Neural cell (in vitro differentiated cells): ENCODE results near the gene TNC. TPM values are rescaled to one million over a fixed set of nuclear protein-coding genes. Genes with fewer than 3 reads are reported as not detected.

Experiments
- H2AFZ ChIP-seq: fragments of 200-600, 300-800 bp; sonication (generic), shearing (Covaris generic); 2 replicates; pipeline ENCODE4 v1.6.0; 2014; ENCODE audit warnings: low read depth, mild to moderate bottlenecking, antibody characterized with exemption, low read length, moderate library complexity
- H3F3A ChIP-seq: fragments of 200-600 bp; shearing (Covaris generic); 2 replicates; pipeline ENCODE4 v1.6.1; 2016; ENCODE audit warnings: mild to moderate bottlenecking, moderate library complexity, mixed read lengths, antibody characterized with exemption, low read length; ENCODE audit not compliant: insufficient read depth, poor library complexity, severe bottlenecking
- H3K27ac ChIP-seq: fragments of 200-600, 300-800 bp; sonication (generic), shearing (Covaris generic); 2 replicates; pipeline ENCODE4 v1.5.1; 2014; ENCODE audit warnings: mild to moderate bottlenecking, low read length, moderate library complexity
- H3K27me3 ChIP-seq: fragments of 300-800, 200-600 bp; sonication (generic), shearing (Covaris generic); 2 replicates; pipeline ENCODE4 v1.6.0; 2014; ENCODE audit warnings: mild to moderate bottlenecking, low read depth, low read length, moderate library complexity; ENCODE audit not compliant: insufficient read depth
- H3K36me3 ChIP-seq: fragments of 300-800, 200-600 bp; sonication (generic), shearing (Covaris generic); 2 replicates; pipeline ENCODE4 v1.5.1; 2014; ENCODE audit warnings: mild to moderate bottlenecking, antibody characterized with exemption, low read length, moderate library complexity; ENCODE audit not compliant: insufficient read depth
- H3K4me2 ChIP-seq: fragments of 300-800, 200-600 bp; sonication (generic), shearing (Covaris generic); 2 replicates; pipeline ENCODE4 v1.6.0; 2014; ENCODE audit warnings: mild to moderate bottlenecking, low read length
- H3K4me3 ChIP-seq: fragments of 300-800, 200-600 bp; sonication (generic), shearing (Covaris generic); 2 replicates; pipeline ENCODE4 v1.5.1; 2014; ENCODE audit warnings: mild to moderate bottlenecking, low read length, moderate library complexity
- H3K79me2 ChIP-seq: fragments of 200-600 bp; shearing (Covaris generic); replicated peaks from 2 replicates; pipeline ENCODE4 v1.6.0; 2014; ENCODE audit warnings: mild to moderate bottlenecking, low read length, moderate library complexity; ENCODE audit not compliant: insufficient read depth
- H3K9ac ChIP-seq: fragments of 300-800, 200-600 bp; sonication (generic), shearing (Covaris generic); 2 replicates; pipeline ENCODE4 v1.6.1; 2016; ENCODE audit warnings: mild to moderate bottlenecking, low read length, mixed read lengths
- H3K9me2 ChIP-seq: fragments of 200-600 bp; shearing (Covaris generic); 2 replicates; pipeline ENCODE4 v1.6.1; 2016; ENCODE audit warnings: mild to moderate bottlenecking, low read length, mixed read lengths; ENCODE audit not compliant: insufficient read depth
- H3K9me3 ChIP-seq: fragments of 200-600, 300-800 bp; sonication (generic), shearing (Covaris generic); 2 replicates; pipeline ENCODE4 v1.6.1; 2016; ENCODE audit warnings: mild to moderate bottlenecking, mixed run types, low read length, moderate library complexity, mixed read lengths
- H4K20me1 ChIP-seq: fragments of 200-600 bp; shearing (Covaris generic); 2 replicates; pipeline ENCODE4 v1.6.1; 2016; ENCODE audit warnings: mild to moderate bottlenecking, mixed run types; ENCODE audit not compliant: insufficient read depth
- EP300 ChIP-seq: fragments of 450-650 bp; conservative IDR thresholded peaks from 2 replicates; pipeline ENCODE4 v1.6.1; 2014; ENCODE audit warnings: antibody characterized with exemption, mild to moderate bottlenecking, moderate library complexity; ENCODE audit not compliant: poor library complexity, severe bottlenecking
- EZH2 ChIP-seq: fragments of 200-600, 300-800 bp; shearing (Covaris generic), sonication (generic); IDR thresholded peaks from 2 replicates; pipeline ENCODE4 v1.6.1; 2014; ENCODE audit warnings: antibody characterized with exemption, low read length, borderline replicate concordance, mild to moderate bottlenecking; ENCODE audit not compliant: insufficient read depth, poor library complexity, severe bottlenecking
- MXI1 ChIP-seq: fragments of 450-650 bp; conservative IDR thresholded peaks from 2 replicates; pipeline ENCODE4 v1.6.1; 2014; ENCODE audit warnings: antibody characterized with exemption, mild to moderate bottlenecking; ENCODE audit not compliant: poor library complexity, severe bottlenecking
- POLR2AphosphoS5 ChIP-seq: IDR thresholded peaks from 2 replicates; pipeline ENCODE4 v1.6.1; 2012
- RAD21 ChIP-seq: fragments of 450-650 bp; conservative IDR thresholded peaks from 2 replicates; pipeline ENCODE4 v1.6.1; 2014; ENCODE audit warnings: antibody characterized with exemption, mild to moderate bottlenecking, moderate library complexity
- SMC3 ChIP-seq: fragments of 450-650 bp; conservative IDR thresholded peaks from 2 replicates; pipeline ENCODE4 v1.6.1; 2014; ENCODE audit warnings: antibody characterized with exemption, mild to moderate bottlenecking, moderate library complexity; ENCODE audit not compliant: poor library complexity
- TAF1 ChIP-seq: IDR thresholded peaks from 2 replicates; pipeline ENCODE4 v1.6.1; 2012; ENCODE audit warnings: low read depth
- polyA plus RNA-seq: library from polyadenylated mRNA; depleted of rRNA; stranded (reverse); fragments of >200 nt; gene quantifications from 2 replicates; pipeline ENCODE4 v1.2.3, GENCODE V29; 2014
- TF ChIP-seq, protein P1 (sequence below): IDR thresholded peaks from 2 replicates; pipeline ENCODE4 v1.6.1; 2012; ENCODE audit warnings: borderline replicate concordance
- TF ChIP-seq, protein P2 (sequence below): fragments of 450-650 bp; IDR thresholded peaks from 2 replicates; pipeline ENCODE4 v1.5.1; 2014; ENCODE audit warnings: antibody characterized with exemption, mild to moderate bottlenecking, moderate library complexity; ENCODE audit not compliant: poor library complexity, severe bottlenecking

Gene TNC
- polyA plus RNA-seq, 1 donor from 2014 or later = 2.1 TPM

- no peak overlapping the region for H3K4me3 ChIP-seq
- no peaks in the 10 kb centered on the region for H4K20me1 ChIP-seq
- H3K27ac ChIP-seq = no peak overlapping the region
- no peaks in the 10 kb centered on the region for H3F3A ChIP-seq
- H3K9me2 ChIP-seq = no peaks in the 10 kb centered on the region
- no peaks in the 10 kb centered on the region for H3K9me3 ChIP-seq
- no peak overlapping the region for H3K9ac ChIP-seq
- TF ChIP-seq MXI1 (no peak), RAD21 (no peak), EP300 (no peak), SMC3 (no peak), EZH2 (no peak), POLR2AphosphoS5 (no peak), TAF1 (no peak)
- TF ChIP-seq, protein P1, sequence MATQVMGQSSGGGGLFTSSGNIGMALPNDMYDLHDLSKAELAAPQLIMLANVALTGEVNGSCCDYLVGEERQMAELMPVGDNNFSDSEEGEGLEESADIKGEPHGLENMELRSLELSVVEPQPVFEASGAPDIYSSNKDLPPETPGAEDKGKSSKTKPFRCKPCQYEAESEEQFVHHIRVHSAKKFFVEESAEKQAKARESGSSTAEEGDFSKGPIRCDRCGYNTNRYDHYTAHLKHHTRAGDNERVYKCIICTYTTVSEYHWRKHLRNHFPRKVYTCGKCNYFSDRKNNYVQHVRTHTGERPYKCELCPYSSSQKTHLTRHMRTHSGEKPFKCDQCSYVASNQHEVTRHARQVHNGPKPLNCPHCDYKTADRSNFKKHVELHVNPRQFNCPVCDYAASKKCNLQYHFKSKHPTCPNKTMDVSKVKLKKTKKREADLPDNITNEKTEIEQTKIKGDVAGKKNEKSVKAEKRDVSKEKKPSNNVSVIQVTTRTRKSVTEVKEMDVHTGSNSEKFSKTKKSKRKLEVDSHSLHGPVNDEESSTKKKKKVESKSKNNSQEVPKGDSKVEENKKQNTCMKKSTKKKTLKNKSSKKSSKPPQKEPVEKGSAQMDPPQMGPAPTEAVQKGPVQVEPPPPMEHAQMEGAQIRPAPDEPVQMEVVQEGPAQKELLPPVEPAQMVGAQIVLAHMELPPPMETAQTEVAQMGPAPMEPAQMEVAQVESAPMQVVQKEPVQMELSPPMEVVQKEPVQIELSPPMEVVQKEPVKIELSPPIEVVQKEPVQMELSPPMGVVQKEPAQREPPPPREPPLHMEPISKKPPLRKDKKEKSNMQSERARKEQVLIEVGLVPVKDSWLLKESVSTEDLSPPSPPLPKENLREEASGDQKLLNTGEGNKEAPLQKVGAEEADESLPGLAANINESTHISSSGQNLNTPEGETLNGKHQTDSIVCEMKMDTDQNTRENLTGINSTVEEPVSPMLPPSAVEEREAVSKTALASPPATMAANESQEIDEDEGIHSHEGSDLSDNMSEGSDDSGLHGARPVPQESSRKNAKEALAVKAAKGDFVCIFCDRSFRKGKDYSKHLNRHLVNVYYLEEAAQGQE = no peak
- TF ChIP-seq, protein P2, sequence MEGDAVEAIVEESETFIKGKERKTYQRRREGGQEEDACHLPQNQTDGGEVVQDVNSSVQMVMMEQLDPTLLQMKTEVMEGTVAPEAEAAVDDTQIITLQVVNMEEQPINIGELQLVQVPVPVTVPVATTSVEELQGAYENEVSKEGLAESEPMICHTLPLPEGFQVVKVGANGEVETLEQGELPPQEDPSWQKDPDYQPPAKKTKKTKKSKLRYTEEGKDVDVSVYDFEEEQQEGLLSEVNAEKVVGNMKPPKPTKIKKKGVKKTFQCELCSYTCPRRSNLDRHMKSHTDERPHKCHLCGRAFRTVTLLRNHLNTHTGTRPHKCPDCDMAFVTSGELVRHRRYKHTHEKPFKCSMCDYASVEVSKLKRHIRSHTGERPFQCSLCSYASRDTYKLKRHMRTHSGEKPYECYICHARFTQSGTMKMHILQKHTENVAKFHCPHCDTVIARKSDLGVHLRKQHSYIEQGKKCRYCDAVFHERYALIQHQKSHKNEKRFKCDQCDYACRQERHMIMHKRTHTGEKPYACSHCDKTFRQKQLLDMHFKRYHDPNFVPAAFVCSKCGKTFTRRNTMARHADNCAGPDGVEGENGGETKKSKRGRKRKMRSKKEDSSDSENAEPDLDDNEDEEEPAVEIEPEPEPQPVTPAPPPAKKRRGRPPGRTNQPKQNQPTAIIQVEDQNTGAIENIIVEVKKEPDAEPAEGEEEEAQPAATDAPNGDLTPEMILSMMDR = no peak
- no peak overlapping the region for H3K4me2 ChIP-seq
- H3K79me2 ChIP-seq = no peaks in the 10 kb centered on the region
- no peaks in the 10 kb centered on the region for H3K27me3 ChIP-seq
- H3K36me3 ChIP-seq = no peaks in the 10 kb centered on the region
- H2AFZ ChIP-seq = no peak overlapping the region
These were observed 67.9 kb downstream of the TNC start for GRCh38 chr9:115050002-115050490.

DNA sequence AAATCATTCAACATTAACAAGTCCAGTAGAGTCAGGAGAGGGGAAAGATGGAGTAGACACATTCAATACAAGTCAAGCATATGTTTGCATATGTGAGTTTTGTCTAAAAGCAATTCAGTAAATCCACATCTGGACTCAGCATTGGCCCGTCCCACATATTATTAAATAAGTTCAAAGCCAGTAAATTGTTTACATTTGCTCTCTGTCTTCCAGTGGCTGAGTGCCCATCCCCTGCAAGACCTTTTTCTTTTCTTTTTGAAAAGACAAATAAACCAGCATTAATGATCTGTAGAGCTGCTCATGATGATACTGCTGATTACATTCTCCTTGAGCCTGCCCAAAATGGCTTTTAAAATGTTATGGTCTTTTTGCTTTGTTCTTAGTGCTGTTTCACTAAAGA, 71.1 kb downstream of the TNC start:
- no peaks in the 10 kb centered on the region for H3K9me3 ChIP-seq
- H3K79me2 ChIP-seq = no peaks in the 10 kb centered on the region
- H2AFZ ChIP-seq = no peak overlapping the region
- H3F3A ChIP-seq = no peaks in the 10 kb centered on the region
- H3K4me3 ChIP-seq = no peak overlapping the region
- H3K9me2 ChIP-seq = no peaks in the 10 kb centered on the region
- H3K9ac ChIP-seq = no peak overlapping the region
- no peaks in the 10 kb centered on the region for H3K36me3 ChIP-seq
- no peak overlapping the region for H3K27ac ChIP-seq
- no peaks in the 10 kb centered on the region for H4K20me1 ChIP-seq
- H3K4me2 ChIP-seq = no peak overlapping the region
- no peaks in the 10 kb centered on the region for H3K27me3 ChIP-seq
- no peak for TF ChIP-seq EP300
- TF ChIP-seq TAF1 = no peak
- no peak for TF ChIP-seq RAD21
- TF ChIP-seq, protein P2 = no peak
- TF ChIP-seq EZH2 = no peak
- TF ChIP-seq POLR2AphosphoS5 = no peak
- TF ChIP-seq, protein P1 = no peak
- TF ChIP-seq MXI1 = no peak
- no peak for TF ChIP-seq SMC3
